HG03521 (cell line): ENCODE data around the gene RIC8A.

Experiments used
- ATAC-seq: cut with Tn5 transposase; IDR thresholded peaks from one replicate; pipeline ENCODE4 v1.9.1; 2021; ENCODE audit warnings: mild to moderate bottlenecking, moderate library complexity; ENCODE audit not compliant: unreplicated experiment

The RIC8A gene

DNA sequence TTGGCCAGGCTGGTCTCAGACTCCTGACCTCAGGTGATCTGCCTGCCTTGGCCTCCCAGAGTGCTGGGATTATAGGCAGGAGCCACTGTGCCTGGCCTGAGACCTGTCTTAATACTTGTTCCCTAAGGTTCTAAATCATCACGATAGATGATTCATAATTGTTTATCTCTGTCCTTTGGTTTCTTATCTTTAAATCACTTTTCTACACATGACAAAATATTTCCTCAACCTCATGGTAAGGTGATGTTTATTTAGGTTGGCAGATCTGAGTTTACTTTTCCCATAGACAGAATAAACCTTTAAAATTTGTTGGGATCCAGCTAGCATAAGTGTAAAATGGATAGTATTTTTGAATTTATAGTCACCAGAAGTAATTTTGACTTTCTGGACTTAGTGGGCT lies 32.8 kb downstream of the RIC8A start:
- no peak for ATAC-seq

DNA sequence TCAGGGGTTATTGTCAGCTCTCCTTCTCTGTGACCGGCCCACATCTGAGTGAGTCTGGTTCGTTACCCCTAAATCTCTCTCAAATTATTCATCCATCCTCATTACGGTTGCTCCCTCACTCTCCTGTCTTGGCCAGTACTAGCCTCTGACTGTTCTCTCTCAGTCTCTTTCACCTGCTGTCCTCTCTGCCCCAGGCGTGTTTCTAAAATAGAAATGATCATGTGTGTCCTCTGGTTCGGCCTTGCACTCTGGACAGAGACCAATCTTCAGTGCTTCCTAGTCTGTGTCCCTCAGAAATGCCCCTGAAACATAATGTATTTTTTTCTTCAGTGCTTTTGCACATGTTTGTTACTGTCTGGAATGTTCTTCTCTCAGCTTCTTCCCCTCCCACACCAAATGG lies 34.1 kb downstream of the RIC8A start:
- no peak for ATAC-seq

DNA sequence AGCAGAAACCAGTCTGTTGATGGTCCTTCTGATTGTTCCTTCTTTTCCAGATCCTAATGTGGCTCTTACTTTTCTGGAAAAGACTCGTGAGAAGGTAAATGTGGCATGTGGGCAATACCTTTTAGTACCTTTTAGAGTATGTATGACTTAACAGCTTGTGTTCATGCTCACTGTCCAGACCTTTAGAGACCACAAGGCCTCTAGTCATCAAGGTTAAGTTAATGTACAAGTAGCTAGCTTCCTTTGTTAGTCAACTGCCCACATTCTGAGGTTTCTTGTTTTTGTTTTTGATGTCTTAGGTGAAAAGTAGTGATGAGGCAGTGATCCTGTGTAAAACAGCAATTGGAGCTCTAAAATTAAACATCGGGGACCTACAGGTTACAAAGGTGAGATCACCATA lies 36.9 kb downstream of the RIC8A start:
- no peak for ATAC-seq

DNA sequence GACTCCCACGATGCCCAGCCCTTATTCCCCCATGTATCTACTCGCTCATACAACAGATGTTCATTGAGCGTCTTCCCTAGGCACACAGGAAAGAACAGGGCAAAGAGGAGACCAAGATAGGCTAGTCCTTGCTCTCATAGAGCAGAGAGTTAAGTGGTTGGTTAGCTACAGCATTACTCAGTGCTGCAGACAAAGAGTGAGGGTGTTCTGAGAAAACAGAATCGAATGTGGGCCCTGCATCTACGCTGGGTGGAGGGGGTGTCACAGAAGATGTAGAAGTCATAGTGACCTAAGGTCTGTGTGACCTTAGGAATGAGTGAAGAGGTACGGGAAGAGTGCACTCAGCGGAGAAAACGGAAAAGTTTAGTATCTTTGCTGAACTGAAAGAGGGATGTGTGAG lies 41.6 kb downstream of the RIC8A start:
- ATAC-seq, result no peak

DNA sequence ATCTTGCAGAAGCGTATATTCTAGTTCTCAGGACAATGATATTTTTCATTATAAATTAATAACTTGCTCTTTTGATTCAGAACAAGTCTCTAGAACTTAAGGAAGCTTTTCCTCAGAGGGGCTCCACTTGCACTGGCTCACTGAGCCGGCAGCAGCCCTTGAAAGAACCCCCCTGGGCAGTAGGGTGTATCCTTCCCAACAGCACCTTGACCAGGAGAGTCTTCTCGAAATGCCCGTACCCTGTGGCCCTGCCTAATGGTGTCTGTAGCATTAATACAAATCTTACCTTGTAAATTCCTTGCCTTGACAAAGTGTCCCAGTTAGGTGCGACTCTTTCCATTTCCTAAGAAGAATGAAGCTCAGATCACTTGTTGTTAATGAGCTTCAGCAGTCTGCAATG lies 42.8 kb downstream of the RIC8A start:
- no peak for ATAC-seq

DNA sequence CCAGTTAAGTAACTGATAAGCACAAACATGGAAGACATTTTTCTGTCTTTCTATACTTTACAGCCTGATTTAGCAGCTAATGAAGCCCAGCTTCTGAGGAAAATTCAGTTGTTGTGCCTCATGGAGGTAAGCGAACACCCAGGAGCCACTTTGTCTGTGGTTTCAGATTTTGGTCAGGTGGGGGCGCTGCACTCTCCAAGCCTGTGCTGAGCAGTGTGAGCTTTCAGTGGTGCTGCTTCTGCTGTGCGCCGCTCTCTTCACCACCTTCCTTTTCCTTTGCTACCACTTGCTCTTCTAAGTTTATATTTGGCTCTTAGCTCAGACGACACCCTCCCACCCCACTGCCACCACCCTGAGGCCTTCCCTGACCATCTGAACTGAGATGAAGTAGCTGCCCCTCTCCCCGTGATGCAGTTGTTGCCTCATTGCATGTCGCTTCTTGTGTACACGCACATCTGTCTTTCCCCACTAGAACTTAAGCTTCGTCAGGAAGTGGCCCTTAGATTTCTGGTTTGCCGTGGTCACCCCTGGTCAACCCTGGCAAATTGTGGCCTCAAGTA lies 43.3 kb downstream of the RIC8A start:
- no peak for ATAC-seq

DNA sequence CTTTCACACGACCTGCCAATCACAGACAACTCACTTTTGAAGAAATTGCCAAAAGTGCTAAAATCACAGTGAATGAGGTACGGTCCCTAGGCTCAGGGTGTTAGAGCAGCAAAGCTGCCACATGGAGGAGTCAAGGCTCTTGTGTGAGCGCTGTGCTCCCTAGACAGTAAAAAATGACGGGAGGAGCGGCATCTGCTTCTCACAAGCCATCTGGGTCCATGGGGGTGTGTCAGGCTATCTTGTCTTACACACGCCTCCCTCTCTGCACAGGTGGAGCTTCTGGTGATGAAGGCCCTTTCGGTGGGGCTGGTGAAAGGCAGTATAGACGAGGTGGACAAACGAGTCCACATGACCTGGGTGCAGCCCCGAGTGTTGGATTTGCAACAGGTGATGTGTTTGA lies 44.0 kb downstream of the RIC8A start:
- ATAC-seq, result no peak

DNA sequence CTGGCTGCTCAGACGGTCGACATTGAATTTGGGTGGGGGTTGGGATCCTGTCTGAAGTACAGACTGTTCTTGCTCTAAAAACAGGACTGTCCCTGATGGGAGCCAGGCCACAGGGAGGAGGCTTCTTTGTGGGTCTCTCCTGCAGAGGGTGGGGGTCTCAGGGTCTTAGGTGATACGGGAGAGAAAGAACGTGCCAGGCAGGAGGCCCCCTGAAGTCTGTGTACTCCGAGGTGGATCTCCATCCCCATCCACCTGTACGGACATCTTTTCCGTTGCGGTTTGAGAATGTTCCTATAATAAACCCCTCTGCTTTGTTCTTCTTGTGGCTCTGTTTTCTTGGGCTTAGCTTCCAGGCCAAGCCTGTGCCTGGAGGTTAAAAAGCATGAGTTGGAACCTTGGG lies 45.2 kb downstream of the RIC8A start:
- no peak for ATAC-seq

DNA sequence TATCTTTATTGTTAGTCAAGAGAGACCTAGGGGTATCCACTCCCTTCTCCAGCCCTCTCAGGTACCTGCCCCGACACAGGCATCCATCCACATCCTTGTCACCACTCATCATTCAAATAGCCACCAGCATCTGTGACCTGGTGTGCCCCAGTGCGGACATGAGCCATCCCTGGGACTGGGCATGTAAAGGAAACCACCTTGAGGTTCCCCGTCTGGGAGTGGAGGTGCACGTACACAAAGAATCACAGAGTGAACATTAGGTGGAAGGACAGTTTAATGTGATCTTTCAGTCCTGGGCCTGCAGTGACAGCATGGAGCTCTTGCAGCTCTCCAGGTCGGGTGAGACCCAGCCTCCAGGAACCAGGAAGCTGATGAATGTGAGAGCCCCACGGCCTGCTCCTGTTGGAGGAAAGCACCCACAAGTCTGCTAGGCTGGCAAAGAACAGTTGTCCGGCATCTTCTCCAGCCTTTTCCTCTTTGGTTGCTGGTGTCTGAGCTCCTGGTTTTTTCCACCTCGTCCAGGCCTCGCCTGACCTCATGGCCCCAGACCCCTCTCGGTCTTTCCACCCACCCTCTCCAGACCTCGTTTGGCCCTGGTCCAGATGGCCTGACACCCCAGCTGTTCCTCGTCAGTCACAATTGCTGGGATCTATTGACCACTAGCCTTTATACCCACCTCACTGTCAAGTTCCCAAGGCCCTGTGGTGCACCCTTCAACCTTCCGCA lies 45.8 kb downstream of the RIC8A start:
- ATAC-seq, result no peak

DNA sequence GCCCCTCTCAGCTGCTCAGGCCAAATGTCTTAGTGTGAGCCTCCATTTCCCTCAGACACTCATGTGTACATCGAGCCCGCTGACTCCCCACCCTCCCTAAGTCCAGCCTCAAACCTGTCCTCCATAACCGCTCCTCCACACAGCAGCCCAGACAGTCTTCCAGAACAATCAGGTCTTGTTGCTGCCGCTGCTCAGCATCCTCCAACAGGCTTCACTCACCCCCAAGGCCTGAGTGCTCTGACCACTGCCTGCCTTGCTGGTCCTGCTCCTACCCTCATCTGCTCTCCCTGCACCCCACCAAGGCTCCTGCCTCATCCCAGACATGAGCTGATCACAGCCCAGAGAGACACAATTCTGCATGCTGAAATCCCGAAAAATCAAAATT lies 46.4 kb downstream of the RIC8A start:
- ATAC-seq, result no peak

DNA sequence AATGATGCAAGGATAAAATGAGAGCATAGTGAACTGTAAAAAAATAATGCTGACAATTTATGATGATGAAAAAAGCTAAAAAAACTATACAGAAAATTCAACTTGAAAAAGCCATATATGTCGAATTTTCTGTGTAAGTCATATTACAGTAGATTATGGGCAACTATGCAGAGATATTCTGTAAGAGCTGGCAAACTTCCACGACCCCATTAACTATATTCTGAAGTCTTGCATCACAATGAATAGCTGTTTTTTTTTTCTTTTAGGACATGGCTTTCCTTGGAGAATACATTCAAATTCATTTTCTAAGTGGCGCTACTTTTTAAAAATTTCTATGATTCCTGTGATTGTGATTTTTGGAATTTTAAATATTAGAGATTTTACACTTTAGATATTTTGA lies 47.7 kb downstream of the RIC8A start:
- no peak for ATAC-seq

DNA sequence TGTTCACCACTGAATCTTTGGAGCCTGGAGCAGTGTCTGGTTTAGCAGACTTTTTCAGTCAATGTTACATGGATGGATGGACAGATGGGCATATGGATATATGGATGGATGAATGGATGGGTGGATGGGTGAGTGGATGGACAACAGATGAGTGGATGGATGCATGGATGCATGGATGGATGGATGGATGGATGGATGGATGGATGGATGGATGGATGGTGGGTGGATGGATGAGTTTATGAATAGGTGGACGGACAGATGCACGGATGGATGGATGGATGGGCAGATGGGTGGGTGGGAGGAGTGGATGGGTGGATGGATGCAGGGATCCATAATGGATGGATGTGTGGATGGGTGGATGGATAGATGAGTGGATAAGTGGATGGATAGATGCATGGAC lies 48.3 kb downstream of the RIC8A start:
- no peak for ATAC-seq

DNA sequence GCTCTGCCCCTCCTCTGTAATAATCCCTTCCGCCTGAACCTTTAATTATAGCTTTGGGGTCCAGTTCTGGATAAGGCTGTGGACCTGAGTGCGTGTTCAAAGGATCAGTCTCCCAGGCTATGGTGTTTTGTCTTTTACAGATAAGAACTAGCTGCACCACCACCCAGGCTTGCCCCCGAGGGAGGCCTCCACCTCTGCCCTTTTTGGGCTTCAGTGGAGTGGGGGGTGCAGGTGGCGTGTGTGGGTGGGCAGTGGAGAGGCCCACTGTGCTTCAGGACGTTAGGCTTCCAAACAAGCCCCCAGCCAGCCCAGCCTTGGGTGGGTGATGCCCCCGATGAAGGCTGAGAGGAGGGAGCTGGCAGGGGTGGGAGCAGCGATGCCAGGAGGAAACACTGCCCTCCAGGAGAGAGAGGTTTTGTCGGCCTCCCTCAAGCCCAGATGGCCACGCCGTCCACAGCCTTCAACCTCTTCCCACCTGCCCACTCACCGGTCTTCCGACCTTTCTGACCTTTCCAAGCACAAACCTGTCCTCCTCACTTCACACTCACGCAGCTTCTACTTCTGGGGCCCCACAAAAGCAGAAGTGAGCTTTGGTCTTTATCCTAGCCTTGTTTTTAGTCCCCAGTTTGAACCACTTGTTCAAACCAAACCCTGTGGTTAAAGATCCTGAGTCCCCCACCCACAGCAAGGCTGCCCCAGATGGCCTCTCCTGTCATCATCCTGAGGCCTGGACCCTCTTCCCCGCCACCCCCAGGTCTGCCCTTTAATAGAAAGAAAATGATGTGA lies 49.6 kb downstream of the RIC8A start:
- no peak for ATAC-seq

DNA sequence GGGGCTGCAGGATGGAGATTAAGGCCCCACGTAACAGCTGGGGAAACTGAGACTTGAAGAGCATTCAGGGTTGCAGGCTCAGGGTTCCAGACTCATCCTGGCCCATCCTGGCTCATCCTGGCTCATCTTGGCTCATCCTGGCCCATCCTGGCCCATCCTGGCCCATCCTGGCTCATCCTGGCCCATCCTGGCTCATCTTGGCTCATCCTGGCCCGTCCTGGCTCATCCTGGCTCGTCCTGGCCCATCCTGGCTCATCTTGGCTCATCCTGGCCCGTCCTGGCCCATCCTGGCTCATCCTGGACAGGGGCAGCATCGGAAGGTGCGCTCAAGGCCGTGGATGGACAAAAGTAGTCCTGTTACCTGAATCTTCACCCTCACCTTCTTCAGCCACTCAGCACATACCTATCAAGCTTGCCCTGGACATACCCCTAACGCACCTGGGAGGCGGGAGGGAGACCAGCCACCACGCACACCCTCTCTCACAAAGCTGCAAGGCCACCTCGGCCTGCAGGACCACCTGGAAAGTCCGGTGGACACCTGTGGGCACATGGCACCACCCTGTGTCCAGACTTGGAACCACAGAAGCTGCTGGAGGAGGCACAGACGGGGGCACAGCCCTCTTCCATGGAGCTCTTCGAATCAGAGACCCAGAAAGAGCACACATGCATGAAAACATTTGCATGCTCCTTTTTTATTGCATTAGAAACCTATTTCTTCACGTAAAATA lies 50.4 kb downstream of the RIC8A start:
- no peak for ATAC-seq

DNA sequence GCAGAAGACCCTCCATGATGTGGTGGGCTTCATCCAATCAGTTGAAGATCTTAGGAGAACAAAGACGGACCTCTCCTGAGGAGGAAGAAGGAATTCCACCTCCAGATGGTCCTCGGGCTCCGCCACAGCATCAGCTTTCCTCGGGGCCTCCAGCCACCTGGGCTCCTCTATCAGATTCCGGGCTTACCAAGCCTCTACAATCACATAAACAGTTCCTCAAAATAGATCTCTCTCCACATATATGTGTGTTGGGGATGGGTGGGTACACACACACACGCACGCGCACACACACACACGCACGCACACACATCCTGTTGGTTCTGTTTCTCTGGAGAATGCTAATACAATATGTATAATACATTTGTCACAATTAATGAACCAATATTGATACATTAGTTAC lies 51.9 kb downstream of the RIC8A start:
- ATAC-seq, result no peak

DNA sequence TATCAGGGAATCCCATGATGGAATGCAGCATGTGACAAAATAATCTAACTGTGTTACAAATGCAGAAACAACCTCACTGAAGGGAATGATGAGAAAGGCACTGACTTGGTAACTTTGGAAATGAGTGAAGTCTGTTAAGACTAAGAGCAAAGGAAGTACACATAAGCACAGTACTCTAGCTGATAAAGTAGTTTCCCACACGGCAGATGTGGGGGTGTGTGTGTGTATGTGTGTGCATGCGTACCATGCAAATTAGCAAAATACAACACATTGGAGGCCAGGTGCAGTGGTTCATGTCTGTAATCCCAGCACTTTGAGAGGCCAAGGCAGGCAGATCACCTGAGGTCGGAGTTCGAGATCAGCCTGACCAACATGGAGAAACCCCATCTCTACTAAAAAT lies 54.1 kb downstream of the RIC8A start:
- no peak for ATAC-seq
